ENCODE data around the gene EFCAB10.

EFCAB10 gene, protein sequence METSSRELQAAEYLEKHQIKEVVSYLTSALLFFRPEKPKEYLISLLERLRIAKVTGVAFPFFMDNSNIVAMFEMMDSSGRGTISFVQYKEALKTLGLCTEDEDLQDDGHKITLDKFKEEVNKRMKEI

DNA sequence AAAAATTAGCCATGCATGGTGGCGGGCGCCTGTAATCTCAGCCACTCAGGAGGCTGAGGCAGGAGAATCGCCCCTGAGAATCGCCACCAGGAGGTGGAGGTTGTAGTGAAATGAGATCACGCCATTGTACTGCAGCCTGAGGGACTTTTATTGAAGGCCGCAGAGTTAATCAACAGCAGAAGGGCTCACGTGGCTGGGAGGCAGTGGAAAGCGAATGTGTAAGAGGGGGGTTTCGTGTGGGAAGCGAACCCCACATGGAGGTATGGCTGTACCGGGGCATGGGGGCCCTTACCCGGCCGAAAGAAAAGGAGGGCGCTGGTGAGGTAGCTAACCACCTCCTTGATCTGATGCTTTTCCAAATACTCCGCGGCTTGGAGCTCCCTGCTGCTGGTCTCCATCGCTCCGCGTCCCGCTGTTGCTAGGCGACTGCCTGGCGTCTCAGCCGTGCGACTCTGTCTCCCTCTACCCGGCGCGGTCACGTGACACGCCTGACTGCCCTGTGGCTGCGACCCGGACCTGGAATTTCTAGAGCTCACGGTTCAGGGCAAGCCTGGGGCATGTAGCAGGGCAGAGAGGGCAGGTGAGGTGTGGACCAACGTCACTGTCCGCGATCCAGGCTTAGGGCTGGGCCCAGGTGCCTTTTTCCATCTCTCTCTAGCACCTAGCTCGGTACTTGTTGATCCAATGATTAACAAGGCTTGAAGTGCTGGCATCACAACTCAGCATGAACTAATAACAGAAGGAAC lies at the start of gene EFCAB10:
Gene EFCAB10 (minus strand): TSS at position 428 of the 746 bp plus-strand sequence. CDS start 30 bp downstream, at position 398.
- peak in 1 of 2 donors; percentile 3 for DNase-seq (ENCODE audit: low read depth in 2 of 2, low spot score in 1 of 2)

DNA sequence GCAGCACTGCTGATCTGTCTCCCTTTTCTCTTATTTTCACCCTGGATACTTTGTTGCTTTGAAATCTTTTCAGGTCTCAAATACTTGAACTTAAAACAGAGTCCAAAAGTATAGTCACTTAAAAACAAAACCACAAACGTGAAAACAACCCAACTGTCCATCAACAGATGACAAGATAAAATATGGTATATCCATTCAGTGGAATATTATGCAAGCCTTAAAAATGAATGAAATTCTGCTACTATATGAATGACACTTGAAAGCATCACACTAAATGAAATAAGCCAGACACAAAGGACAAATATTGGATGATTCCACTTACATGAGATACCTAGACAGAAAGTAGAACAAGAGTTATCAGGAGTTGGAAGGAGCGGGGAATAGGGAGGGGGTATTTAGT lies 44.7 kb upstream of the EFCAB10 start:
- no peak for DNase-seq (ENCODE audit: low read depth in 2 of 2, low spot score in 1 of 2)

DNA sequence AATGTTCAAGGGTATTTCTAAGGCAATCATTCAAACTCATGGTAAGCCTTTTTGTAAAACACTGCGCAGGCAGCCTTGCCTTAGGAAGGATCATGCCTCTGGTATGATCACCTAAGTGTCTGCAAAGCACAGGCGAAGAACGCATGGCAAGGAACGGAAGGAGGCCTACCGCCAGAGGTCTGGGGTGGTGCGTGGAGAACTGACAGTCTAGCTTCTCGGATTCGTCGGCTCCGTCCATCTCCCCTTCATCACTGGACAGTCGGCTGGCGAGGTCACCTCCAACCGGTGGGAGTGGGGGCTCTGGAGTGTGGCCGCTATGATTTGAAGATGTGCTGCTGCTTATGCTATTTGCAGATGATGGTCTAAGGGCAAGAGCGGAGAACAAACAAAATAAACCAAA lies 42.6 kb upstream of the EFCAB10 start:
- DNase-seq (ENCODE audit: low read depth in 2 of 2, low spot score in 1 of 2), result no peak

DNA sequence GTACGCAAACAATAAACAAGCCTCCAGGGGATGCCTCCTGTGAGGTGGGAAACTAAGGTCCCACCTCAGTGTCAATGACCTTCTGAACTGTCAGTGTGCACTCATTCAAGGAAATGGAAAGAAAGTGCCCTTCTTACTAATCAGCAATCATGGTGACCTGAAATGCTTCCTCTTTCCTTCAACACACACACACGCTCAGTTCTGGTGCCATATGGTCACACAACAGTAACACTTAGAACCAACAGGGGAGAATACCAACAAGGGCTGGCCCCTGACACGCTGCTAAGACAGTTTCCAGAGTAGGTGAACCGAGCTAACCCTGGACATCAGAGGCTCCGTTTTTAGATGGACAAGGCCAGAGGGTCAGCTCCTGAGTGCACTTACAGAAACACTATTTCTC lies 42.1 kb upstream of the EFCAB10 start:
- no peak for DNase-seq (ENCODE audit: low read depth in 2 of 2, low spot score in 1 of 2)

DNA sequence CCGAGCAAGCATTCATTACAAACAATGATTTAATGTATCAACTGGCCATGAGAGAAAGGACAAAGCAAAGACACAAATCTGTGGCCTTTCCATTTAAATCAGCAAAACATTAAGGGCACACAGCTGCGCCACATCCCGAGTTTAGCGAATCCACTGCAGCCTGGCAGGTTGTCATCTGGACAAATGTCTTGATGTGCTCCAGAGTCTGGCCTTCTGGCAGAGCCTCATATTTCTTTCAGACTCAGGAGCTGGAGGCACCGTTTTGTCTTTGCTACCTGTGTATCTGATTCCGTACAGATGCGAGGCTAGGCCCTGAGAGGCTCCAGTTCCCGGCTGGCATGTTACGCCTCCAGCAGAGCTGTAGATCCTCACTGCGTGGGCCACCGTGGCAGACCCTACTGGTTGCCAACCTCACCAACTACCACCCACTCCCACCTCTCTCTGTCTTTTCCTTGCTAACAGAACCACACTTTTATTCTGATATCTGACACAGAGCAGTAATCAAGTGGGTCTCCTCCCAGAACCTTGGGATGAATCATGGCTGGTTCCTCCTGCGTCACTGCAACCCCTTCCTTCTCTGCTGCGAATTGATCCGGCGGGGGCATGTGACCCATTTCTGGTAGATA lies 40.9 kb upstream of the EFCAB10 start:
- no peak for DNase-seq (ENCODE audit: low read depth in 2 of 2, low spot score in 1 of 2)

DNA sequence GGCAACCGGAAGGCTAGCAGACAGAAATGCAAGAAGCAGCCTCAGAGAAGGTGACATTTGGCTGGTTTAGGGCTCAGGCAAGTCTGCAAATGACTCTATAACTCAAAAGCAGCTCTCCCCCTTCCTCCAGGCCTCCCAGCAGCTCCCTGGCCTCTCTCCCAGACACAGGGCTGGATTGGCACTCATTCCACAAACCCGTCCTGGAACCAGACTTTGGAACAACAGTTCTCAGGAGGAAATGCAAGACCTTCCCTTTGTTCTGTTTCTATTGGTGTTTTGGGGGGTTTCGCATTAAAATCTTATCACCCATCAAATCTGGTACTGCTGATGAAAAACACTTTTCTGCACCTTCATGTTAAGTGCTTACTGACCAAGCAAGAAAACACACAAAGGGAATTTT lies 40.3 kb upstream of the EFCAB10 start:
- no peak for DNase-seq (ENCODE audit: low read depth in 2 of 2, low spot score in 1 of 2)

DNA sequence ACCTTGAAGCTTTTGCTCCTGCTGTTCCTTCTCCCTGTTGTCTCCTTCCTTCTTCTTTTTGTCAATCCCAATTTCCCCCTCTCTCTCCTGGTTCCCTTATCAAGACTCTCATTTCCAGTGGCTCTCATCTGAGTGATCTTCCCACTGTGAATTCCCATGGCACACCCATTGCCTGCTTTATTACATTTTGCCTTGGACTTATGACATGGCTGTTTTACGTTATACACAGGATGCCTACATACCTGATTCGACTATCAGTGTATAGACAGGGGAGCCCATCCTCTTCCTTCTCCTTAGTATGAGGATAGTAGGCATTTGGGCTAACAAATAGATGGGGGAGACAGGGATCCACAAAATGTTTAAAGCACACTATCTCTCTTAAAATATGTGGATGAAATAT lies 39.9 kb upstream of the EFCAB10 start:
- no peak for DNase-seq (ENCODE audit: low read depth in 2 of 2, low spot score in 1 of 2)

DNA sequence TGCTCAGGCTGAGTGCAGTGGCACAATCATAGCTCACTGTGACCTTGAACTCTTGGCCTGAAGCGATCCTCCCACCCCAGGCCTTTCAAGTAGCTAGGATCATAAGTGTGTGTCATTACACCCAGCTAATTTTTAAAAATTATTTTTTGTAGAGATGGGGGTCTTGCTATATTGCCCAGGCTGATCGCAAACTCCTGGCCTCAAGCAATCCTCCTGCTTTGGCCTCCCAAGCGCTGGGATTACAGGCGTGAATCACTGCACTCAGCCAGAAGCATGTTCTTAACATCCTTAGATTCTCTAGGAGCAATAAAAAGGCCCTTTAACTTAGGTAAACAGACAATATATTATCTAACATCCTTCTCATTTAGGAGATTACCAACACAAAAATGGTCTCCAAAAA lies 38.3 kb upstream of the EFCAB10 start:
- DNase-seq (ENCODE audit: low read depth in 2 of 2, low spot score in 1 of 2), result no peak

DNA sequence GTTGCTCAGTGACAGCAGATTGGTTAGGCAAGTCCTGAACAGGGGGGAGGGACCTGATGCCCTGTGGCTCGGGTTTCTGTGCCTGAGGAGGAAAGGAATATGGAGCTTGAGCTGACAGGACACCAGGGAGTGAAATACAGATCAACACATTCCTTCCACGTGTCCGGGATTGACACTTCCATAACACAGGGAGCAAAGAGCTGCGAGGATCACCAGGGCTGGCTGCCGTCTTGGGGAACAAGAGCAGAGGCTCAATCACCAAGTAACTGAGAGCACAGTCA lies 36.7 kb upstream of the EFCAB10 start:
- DNase-seq (ENCODE audit: low read depth in 2 of 2, low spot score in 1 of 2), result no peak

DNA sequence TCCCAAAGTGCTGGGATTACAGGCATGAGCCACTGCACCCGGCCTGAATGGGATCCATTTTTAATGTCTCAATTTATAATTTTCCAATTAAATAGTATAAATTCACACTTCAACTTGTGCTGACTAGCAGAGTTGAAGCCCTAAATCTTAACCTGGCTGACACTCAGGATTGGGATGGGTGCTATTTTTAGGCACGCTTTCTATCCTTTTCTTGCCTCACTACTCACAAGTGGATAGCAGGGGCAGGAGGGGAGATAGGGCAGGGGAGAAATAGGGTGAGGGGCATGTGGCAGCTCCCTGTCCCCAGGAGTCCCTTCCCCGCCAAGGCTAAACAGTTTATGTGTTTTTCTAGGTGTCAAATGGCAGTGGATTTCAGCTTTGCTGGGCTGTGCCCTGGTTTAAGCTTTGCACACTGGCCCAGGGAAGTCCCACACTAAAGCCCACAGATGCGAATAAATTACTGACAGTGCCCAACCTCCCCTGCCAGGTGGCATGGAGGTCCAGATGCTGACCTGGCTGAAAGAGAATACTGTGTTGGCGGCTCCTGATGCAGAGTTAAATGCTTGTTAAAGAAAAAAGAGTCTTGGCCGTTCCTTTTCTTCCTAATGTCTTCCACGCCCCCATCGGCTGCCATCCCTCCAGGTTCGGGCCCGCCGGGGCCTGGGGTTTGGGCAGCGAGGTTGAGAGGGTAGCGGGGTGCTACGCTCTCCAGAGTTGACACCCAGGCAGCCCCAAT lies 36.2 kb upstream of the EFCAB10 start:
- DNase-seq (ENCODE audit: low read depth in 2 of 2, low spot score in 1 of 2), result no peak

DNA sequence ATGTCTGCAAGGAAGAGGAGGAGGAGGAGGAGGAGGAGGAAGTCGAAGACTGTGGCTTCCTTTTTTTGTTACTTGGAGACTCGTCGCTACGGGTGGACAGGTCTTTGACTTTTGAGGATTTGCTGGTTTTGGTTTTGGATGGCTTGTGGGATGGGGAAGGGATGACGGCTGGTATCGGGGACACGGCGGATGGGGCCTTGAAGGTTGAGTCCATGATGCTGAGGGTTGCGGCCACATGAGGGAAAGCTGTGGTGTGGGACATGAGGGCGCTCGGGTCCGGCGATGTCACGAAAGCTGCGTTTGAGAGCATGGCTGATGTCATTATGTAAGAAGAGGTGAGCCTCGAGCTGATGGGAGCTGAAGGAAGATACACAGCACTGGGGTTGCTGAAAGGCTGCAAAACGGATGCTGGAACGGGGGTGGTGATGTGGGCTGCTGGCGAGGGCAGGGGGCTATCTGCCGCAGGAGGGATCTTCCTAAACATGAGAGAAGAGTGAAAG lies 33.1 kb upstream of the EFCAB10 start:
- DNase-seq (ENCODE audit: low read depth in 2 of 2, low spot score in 1 of 2), result no peak

DNA sequence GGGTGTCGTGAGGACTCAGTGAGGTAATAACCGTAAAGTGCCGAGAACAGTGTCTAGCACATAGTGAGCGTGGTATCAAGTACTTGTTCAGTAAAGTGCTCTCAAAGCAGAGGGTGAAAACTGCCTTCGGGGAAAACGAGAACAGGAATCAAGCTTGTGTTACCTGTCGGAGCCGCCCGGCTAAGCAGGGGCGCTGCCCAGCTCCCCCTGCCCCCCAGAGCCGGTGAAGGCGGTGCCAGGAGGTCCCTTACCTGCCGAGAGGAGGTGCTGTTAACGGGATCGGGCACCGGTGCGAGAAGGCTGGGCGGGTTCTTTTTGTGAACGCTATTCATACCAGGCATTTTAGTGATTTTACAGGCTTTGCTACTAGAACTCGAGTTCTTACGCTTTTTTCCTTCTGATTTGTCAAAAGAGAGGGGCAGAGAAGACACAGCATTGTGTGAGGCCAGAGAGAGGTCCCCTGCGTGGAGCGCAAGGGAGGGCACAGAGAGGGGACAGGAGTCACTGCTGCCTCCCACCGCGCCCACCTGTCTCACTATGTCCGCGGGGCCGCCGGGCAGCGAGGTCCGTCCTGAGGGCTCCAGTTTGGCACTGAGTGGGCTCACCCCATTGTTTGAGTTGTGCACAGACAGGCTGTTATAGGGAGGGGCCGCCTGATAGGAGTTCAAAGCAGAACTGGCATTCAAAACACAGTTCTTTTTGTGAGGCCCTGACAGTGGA lies 32.5 kb upstream of the EFCAB10 start:
- DNase-seq (ENCODE audit: low read depth in 2 of 2, low spot score in 1 of 2), result no peak

DNA sequence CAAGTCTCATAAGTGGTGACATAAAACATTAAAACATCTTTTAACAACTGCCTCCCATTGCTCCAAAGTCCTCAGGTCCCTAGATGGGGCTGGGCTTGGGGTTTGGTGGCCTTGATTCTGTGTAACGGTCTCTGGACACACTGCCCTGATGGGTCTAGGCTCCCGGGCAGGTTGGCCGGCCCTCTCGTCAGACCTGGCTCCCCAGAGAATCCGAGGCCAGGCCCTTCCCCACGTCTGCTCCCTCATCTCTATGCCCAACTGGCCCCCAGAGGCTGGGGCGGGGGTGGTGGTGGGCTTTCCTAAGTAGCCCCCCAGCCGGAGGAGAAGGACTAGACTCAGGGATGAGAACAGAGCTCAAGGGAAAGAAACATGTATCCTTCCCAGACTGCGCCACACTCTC lies 31.5 kb upstream of the EFCAB10 start:
- no peak for DNase-seq (ENCODE audit: low read depth in 2 of 2, low spot score in 1 of 2)

DNA sequence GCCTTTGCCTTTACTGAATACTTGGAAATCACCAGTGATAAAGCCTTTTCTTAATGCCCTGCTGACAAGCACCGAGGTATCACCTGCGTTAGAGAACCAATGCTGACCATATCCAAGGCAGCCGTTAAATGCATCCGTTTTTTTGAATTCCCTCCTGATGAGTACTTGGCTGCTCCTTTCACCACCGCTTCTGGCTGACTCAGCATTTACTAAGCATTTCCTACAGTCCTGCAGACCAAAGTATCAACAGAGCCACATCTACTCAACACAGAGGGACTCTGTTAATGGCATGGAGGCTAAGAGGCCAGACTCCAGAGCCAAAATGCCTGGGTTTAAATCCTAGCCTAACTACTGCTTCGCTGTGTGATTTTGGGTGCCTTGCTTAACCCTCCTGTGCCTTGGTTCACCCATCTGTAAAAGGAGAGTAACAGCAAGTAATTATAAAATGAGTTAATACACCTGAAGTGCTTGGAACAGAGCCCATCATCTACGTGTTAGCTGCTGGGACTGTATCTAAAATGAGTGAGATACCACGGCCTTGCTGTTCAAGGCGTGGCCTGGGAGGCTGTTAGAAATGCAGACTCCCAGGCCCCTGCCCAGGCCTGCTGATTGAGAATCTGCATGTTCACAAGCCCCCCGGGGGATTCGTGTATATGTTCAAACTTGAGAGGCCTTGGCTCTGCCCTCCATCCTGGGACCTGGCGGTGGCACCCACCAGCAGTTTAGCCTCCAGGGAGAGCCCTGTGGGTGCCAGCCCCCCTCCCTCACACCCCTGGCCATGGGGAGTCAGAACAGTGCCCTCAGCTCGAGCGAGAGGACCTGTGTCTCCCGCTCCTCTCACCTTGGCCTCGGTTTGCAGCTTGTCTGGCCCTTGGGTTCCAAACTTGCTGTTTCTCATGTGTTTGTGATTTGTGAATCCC lies 30.8 kb upstream of the EFCAB10 start:
- no peak for DNase-seq (ENCODE audit: low read depth in 2 of 2, low spot score in 1 of 2)

DNA sequence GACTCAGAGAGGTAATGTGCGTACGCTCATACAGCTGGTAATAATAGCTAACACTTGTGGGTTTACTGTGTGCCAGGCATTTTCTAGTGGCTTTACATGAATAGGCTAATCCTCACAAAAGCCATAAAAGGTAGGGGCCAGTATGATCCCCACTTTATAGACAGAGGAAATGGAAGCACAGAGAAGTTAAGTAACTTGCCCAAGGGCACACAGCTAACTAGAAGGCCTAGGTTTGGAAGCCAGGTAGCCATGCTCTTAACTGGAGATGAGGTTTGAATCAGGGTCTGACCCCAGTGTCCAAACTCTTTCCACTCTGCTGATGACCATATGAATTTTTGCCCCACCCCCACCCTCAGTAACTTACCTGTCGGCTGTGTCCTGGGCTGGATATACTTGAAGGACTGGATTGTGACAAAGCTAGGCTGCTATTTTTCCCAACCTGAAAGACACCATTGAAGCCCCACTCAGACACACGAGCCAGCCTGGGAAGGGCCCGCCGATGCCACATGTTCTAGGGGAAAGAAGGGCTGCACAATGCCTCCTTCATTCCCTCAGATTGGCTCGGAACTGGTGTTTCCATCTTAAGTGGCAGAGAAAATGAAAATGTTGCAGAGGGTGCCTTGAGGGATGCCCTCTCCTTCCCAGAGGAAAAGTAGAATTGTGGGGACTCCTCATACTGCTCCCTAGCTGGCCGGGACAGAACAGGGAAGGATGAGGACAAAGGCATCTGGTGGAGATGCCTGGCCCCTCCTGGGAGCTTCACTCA lies 29.1 kb upstream of the EFCAB10 start:
- DNase-seq (ENCODE audit: low read depth in 2 of 2, low spot score in 1 of 2), result no peak

DNA sequence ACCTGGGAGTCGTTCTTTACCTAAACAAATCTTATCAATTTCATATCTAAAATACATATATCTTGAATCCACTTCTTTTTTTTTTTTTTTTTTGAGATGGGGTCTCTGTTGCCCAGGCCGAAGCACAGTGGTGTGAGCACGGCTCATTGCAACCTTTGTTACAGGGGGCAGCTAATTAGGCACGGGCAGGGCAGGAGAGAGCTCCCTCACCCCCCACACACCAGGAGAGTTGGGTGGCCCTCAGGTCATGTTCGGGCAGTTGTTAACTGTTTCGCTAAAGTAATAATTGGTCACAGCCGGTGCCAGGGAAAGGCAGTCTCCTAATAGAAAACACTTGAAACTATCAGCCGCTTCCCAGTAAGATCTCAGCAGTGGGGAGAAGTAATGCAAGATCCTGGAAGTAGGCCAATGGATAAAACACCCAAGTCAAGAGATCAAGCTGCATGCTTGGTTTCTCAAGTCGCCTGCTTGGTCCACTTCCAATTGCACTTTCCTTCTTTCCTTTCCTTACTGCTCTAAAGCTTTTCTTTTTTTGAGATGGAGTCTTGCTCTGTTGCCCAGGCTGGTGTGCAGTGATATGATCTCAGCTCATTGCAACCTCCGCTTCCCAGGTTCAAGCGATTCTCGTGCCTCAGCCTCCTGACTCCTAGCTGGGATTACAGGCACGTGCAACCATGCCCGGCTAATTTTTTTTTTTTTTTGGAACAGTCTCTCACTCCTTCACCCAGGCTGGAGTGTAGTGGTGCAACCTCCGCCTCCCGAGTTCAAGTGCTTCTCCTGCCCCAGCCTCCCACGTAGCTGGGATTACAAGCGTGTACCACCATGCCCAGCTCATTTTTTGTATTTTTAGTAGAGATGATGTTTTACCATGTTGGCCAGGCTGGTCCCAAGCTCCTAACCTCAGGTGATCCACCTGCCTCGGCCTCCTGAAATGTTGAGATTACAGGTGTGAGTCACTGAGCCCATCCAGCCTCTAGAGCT lies 21.3 kb upstream of the EFCAB10 start:
- DNase-seq (ENCODE audit: low read depth in 2 of 2, low spot score in 1 of 2), result no peak

DNA sequence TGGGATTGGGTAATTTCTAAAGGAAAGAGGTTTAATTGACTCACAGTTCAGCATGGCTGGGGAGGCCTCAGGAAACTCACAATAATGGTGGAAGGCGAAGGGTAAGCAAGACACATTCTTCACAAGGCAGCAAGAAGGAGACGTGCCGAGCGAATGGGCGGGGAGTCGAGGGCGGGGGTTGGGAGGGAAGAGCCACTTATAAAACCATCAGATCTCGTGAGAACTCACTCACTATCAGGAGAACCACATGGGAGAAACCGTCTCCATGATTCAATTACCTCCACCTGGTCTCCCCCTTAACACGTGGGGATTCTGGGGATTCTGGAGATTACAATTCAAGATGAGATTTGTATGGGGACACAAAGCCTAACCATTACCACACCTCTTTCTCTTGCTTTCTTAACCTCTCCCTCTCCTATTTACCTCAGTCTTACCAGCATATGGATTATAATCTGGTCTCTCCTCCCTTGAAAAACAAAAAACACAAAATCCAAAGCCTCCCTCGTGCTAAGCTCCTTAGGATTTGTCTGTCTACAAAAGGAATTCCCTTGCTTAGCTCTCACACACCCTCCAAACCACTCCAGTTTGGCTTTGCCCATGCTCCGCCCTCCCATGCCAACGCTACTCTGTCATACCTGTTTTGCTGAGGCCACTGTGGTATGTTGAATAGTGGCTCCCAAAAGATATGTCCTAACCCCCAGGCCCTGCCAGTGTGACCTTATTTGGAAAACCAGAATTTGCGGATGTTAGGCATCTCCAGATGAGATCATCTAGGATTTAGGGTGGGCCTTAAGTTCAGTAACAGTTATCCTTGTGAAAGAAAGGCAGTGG lies 19.6 kb upstream of the EFCAB10 start:
- DNase-seq (ENCODE audit: low read depth in 2 of 2, low spot score in 1 of 2), result no peak

DNA sequence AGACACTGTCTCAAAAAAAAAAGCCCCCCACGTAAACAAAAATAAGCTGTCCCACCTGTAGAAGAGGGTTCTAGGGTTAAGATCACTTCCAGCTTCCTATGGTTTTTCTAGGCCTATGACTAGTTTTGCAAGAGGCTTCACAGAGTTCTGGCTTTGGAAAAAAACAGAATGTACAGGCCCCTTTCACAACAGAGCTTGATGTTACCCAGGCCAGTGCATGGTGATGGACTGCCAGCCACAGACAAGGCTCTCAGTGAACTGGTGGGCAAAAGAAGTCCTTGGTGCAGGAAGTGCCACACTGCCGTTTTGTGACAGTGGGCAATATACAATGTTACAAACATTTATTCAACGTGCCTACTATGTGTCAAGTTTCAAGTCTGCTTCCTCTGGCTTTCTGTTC lies 18.3 kb upstream of the EFCAB10 start:
- no peak for DNase-seq (ENCODE audit: low read depth in 2 of 2, low spot score in 1 of 2)

All from stimulated activated CD8-positive, alpha-beta memory T cell treated with anti-CD3 and anti-CD28 coated beads, Interleukin-4, amount 100 ng/mL, for 1 hour (primary cell).